HG03280 (cell line): ENCODE measurements around the gene DAD1.

Source experiments
- ATAC-seq: cut with Tn5 transposase; IDR thresholded peaks from one replicate; pipeline ENCODE4 v1.9.1; 2021; ENCODE audit warnings: mild to moderate bottlenecking, moderate library complexity; ENCODE audit not compliant: unreplicated experiment

DAD1 gene

DNA sequence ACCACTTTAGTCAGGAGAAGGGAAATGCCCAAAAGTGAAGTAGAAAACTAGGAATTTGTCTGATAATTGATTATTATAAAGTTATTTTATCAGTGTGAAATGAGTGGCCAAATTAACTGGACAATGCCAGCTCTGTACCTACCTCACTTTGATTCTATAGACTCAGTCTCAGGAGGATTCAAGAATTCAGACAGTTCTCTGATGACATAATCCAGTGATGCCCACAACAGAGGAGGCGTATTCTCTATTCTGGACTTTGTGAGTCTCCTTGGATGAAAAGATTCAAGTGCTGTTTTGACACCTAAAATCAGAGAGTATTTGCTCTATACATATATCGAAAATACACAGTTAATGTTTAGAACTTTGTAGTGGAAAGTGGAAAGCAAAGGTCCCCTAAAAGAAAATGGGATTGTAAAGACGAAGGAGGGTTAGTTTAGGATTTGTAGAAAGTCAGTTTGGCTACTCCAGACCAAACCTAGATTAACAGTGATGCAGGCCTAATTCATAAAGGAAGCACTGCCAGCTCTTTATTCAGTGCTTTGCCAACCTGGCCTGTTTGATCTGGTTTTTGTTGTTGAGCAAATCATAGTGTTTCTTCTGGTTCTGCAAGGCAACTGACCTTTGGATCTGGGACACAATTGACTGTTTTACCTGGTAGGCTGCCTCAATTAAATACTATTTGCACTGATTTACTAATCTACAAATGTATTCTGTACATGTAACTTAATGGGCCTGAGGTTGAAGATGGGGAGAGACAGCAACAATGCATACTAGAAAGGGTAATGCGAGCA lies 67.4 kb downstream of the DAD1 start:
- ATAC-seq = no peak

DNA sequence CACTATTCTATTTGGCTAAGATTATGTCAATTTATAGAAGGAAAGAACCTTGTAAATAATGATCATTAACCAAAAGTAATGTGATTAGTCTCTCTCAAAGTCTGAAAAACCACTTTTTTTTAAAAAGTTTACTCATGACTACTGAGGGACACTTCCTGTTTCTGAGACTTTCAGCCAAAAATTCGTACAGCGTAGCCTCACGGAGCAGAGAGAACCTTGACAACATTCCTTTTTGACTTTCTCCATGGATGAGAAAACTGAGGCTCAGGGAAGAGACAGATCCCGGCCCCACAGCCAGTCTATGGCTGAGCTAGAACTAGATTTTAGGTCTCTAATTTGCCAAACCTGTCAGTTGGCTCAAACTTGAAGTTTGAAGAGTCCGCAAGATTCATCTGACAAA lies 68.2 kb downstream of the DAD1 start:
- no peak for ATAC-seq

DNA sequence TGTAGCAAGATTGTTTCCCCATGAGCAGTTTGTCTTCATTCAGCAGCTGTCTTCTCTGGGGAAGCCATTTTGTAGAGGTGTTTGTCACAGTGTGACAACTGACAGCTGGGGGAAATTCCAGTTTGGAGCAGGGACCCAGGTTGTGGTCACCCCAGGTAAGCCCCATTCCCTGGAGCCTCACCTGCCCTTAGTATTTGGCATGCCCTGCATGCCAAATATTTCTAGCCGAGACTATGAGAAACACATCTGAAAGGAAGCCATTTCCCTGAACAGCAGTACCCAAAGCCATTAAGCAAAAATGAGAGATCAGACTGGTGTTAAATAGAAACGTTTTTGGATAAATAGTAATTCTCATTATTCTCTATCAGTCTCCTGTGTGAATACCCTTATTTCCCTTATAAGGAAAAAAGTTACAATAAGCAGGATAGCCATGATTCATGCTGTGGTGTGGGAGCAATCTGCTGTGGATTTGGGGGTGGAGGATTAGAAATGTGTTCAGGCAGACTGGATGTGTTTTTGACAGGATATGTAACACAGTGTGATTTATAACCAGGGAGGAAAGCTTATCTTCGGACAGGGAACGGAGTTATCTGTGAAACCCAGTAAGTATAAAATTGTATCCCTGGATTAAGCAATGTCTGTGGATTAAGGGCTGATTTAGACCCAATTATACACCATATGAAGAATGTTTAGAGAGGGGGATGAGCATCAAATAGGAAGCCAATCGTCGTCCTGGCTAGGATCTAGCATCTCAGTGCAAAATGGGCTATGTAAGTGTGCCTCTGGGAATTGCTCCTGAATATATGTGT lies 68.9 kb downstream of the DAD1 start:
- ATAC-seq = no peak

DNA sequence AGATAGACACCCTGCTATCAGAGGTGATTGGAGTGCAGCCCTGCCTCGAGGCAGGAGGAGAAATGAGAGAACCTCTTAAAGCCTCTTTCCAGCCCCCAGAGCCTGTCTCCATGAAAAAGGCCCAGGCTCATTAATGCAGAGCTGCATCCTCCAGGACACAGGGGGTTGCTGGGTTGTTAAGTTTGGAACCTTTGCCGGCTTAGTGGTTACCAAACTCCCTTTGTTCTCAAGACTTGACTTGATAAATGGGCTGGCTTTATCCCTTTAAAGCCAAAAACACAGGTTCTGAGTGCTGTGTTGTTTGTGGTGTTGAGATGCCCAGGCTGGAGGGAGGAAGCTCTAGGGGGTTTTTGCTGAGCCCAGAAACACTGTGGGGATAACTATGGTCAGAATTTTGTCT lies 71.0 kb downstream of the DAD1 start:
- ATAC-seq = no peak

DNA sequence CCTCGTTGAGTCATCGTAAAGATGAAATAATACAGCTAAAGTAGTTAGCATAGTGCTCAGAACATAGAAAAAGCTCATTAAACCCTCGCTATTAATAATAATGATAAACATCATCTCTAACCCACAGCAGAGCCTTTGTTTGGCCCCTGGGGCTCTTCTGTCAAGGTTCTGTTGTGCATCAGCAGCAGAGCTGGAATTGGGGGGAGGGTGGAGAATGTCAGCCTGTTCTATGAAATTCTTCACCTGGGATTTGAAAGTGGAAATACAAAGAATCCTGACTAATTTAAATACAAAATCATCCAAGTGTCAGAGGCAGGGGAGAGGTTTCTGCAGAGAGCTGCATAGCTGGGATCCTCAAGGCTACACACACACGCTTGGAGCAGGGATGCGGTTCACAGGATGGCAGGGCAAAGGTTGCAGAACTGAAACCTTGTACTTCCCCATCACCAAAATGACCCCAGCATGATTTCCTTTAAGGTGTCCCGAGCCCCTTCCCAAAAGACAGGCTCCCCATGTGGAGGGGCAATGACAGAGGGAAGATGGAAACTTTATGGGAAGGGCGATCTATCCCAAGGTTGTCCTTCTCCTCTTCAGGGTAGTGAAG lies 71.8 kb downstream of the DAD1 start:
- ATAC-seq = no peak

DNA sequence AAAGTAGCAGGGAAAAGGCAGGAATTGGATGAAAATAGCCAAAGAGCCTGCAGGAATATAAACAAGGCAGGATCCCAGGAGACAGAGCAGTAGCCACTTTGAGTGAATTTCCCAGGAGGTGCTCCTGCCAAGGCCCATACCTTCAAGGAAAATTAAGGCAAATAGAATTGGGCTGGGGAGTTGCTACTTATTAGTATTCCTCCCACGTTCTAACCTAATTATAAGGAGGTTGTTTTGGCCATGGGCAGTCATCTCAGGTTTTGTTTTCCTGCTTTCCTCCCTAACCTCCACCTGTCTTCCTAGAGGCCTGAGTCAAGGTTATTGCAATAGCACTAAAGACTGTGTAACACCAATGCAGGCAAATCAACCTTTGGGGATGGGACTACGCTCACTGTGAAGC lies 73.1 kb downstream of the DAD1 start:
- ATAC-seq = no peak
